Psoas muscle (tissue), 8 donors: ENCODE data around the gene FGF9. TPM values are rescaled to one million over a fixed set of nuclear protein-coding genes. Genes with fewer than 3 reads are reported as not detected.

Experiments
- ATAC-seq, 4 donors: fragments of 200-7000 bp; cut with Tn5 transposase; one replicate each; pipeline ENCODE4 v1.9.1; 2020; ENCODE audit warnings: moderate library complexity in 3 of 4, mild to moderate bottlenecking in 2 of 4
- DNase-seq, 2 donors: peaks; one replicate each; pipeline ENCODE4 v3.0.0-alpha.2; 2020
- H3K27ac ChIP-seq: fragments of 200-600 bp; one replicate; pipeline ENCODE4 v1.8.0; 2022
- H3K27me3 ChIP-seq, 3 donors: fragments of 200-600 bp in 1 of 3; one replicate each; pipeline versions ENCODE4 v1.6.1 to v1.8.0; 2013 to 2022; ENCODE audit warnings: low read length in 2 of 3, mild to moderate bottlenecking in 2 of 3, moderate library complexity in 1 of 3; ENCODE audit not compliant: insufficient read depth in 3 of 3
- H3K36me3 ChIP-seq, 2 donors: fragments of 200-600 bp in 1 of 2; one replicate each; pipeline versions ENCODE4 v1.6.1 to v1.8.0; 2013 to 2022; ENCODE audit warnings: low read depth in 1 of 2, mild to moderate bottlenecking in 1 of 2, moderate library complexity in 1 of 2; ENCODE audit not compliant: insufficient read depth in 1 of 2
- H3K4me1 ChIP-seq: fragments of 200-600 bp; one replicate; pipeline ENCODE4 v1.8.0; 2022
- H3K4me3 ChIP-seq: fragments of 200-600 bp; one replicate; pipeline ENCODE4 v1.8.0; 2022; ENCODE audit warnings: mild to moderate bottlenecking
- H3K9me3 ChIP-seq: fragments of 200-600 bp; one replicate; pipeline ENCODE4 v1.8.0; 2022
- CTCF ChIP-seq: fragments of 200-600 bp; IDR thresholded peaks from one replicate; pipeline ENCODE4 v1.8.0; 2022; ENCODE audit warnings: antibody characterized with exemption
- WGBS, 3 donors: extraction: QIAGEN DNeasy Blood & Tissue Kit; methylation state at CpG; one replicate each; pipeline versions ENCODE4 v1.1.6 to v1.1.7; 2013; 5-methylcytosine and 5-hydroxymethylcytosine counted together
- intact Hi-C, 2 donors: fragments of 100-400 bp; cut with DNase I; formaldehyde crosslinking; loops; one replicate each; pipeline versions ENCODE4 v1.11.0 to v1.14.2; 2022
- polyA plus RNA-seq, 3 donors: library from polyadenylated mRNA; stranded (reverse); fragments of 200-250 nt; gene quantifications; one replicate each; pipeline ENCODE4 v1.2.3, GENCODE V29; 2013
- total RNA-seq, 4 donors: library from RNA; stranded (reverse); fragmentation: NEBNext Ultra II Directional in 2 of 4; extraction: Animal tissue kit (Norgen Biotek cat#: 25700) in 2 of 4; gene quantifications; one replicate each; pipeline versions ENCODE4 v1.2.1 to v1.2.4, GENCODE V29; 2021 to 2023
- donor health status: healthy with polysubstance abuse.
- donor health status: DM: no; HTN: no; CAD: no; lungs with moderate emphysema.
- donor health status: Bipolar disorder and iron deficiency.
- donor health status: healthy.
- donor health status: DM: yes; HTN: yes; CAD: no.
- donor health status: DM: no; HTN: no; CAD: no.
- donor health status: DM: no; HTN: no; CAD: no.
- donor health status: DM: yes; HTN: yes; CAD: no.

FGF9 gene
- total and polyA plus RNA-seq, 7 donors: 0.69 to 1.7 (median 1.2) TPM

- 6 to 8% (median 8%) methylated on average over 14 of the region's 14 CpGs for WGBS, 3 donors
- H3K36me3 ChIP-seq: no peaks in the 10 kb centered on the region
- DNase-seq (no peak), ATAC-seq (peak; percentile 72 to 88 (median 80))
- no peak overlapping the region for H3K4me3 ChIP-seq
- no peak for TF ChIP-seq CTCF
- intact Hi-C loops: no loop called here
- H3K4me1 ChIP-seq: peaks cover 4% of the 10 kb centered on the region
- no peak overlapping the region for H3K27ac ChIP-seq
- peaks cover 0 to 5% (median 0%) of the 10 kb centered on the region in 3 donors for H3K27me3 ChIP-seq
- H3K9me3 ChIP-seq: no peaks in the 10 kb centered on the region
Measured at GRCh38 chr13:21735701-21736401, 65.0 kb downstream of the FGF9 start.

- Histone ChIP-seq H3K36me3 (no peaks in the 10 kb centered on the region), H3K9me3 (no peaks in the 10 kb centered on the region), H3K27ac (no peak overlapping the region), H3K27me3 (peaks cover 0 to 5% (median 0%) of the 10 kb centered on the region in 3 donors), H3K4me3 (no peak overlapping the region), H3K4me1 (peaks cover 4% of the 10 kb centered on the region)
- WGBS, 3 donors: 86 to 89% (median 88%) methylated on average over 5 of the region's 5 CpGs
- intact Hi-C loops: no loop called here
- no peak for DNase-seq
- no peak for TF ChIP-seq CTCF
- no peak for ATAC-seq
Measured at GRCh38 chr13:21736926-21737325, 66.1 kb downstream of the FGF9 start.

GRCh38 chr13:21738630-21739029 is 67.8 kb downstream of the FGF9 start:
- Histone ChIP-seq H3K27me3 (no peaks in the 10 kb centered on the region), H3K4me3 (no peak overlapping the region), H3K9me3 (no peaks in the 10 kb centered on the region), H3K36me3 (no peaks in the 10 kb centered on the region), H3K4me1 (peaks cover 4% of the 10 kb centered on the region), H3K27ac (no peak overlapping the region)
- DNase-seq (no peak), ATAC-seq (peak in 3 of 4 donors; percentile 28 to 69 (median 65))
- WGBS, 3 donors: 30 to 36% (median 31%) methylated on average over 5 of the region's 5 CpGs
- intact Hi-C loops: no loop called here
- no peak for TF ChIP-seq CTCF

- intact Hi-C loops: no loop called here
Measured at GRCh38 chr13:21739771-21740170, 68.9 kb downstream of the FGF9 start.

More at GRCh38 chr13:21739771-21740170, 68.9 kb downstream of the FGF9 start:
- TF ChIP-seq CTCF: no peak
- DNase-seq: no peak
- Histone ChIP-seq H3K9me3 (no peaks in the 10 kb centered on the region), H3K4me1 (peaks cover 4% of the 10 kb centered on the region), H3K4me3 (no peak overlapping the region), H3K27ac (no peak overlapping the region), H3K36me3 (no peaks in the 10 kb centered on the region), H3K27me3 (no peaks in the 10 kb centered on the region)
- 66 to 71% (median 69%) methylated on average over 8 of the region's 8 CpGs for WGBS, 3 donors
- no peak for ATAC-seq
